Endothelial cell of umbilical vein (primary cell): ENCODE data around the gene GRID1. TPM values are rescaled to one million over a fixed set of nuclear protein-coding genes. Genes with fewer than 3 reads are reported as not detected.

Source experiments
- BruUV-seq: library from RNA; stranded (reverse); fragments of 400-500 nt; replicated peaks from 2 replicates; lab custom pipeline; 2021; lab: Mats Ljungman, UMichigan
- CTCF ChIA-PET: fragments of 300-600, 350-600 bp; sonication (Branson Sonifier 250); formaldehyde crosslinking; loops from one replicate; lab custom pipeline; 2021; ENCODE audit warnings: antibody characterized with exemption, inconsistent platforms; lab: Charles Lee
- POLR2A ChIA-PET: fragments of 300-600, 350-600 bp; sonication (Branson Sonifier 250); formaldehyde crosslinking; loops from one replicate; lab custom pipeline; 2021; ENCODE audit warnings: antibody characterized with exemption, inconsistent platforms; lab: Charles Lee
- DNase-seq: peaks from one replicate; pipeline ENCODE4 v3.0.0-alpha.2; 2011; ENCODE audit warnings: low read depth, low spot score
- FAIRE-seq: peaks from 2 replicates; lab custom pipeline; 2011; peaks lifted over from hg19 to GRCh38; lab: Jason Lieb, UNC
- H2AFZ ChIP-seq: 2 replicates; pipeline ENCODE4 v1.6.0; 2012; ENCODE audit warnings: low read depth, low read length, control low read depth, inconsistent platforms
- H3K27ac ChIP-seq: 2 replicates; pipeline ENCODE4 v1.5.1; 2011; ENCODE audit warnings: low read depth, mild to moderate bottlenecking, control low read depth, low read length, moderate library complexity; ENCODE audit not compliant: insufficient read depth
- H3K27me3 ChIP-seq, 2 experiments: 2 replicates each; pipeline versions ENCODE4 v1.6.0 to v1.6.1; 2011; ENCODE audit warnings: low read length in 2 of 2, mixed read lengths in 1 of 2; ENCODE audit not compliant: control insufficient read depth in 2 of 2, insufficient read depth in 2 of 2
- H3K36me3 ChIP-seq, 2 experiments: 2 replicates in 1 of 2; 3 replicates in 1 of 2; pipeline ENCODE4 v1.5.1; 2011; ENCODE audit warnings: low read length in 2 of 2, mild to moderate bottlenecking in 1 of 2, moderate library complexity in 1 of 2; ENCODE audit not compliant: control insufficient read depth in 2 of 2, insufficient read depth in 2 of 2; ENCODE audit errors: extremely low read depth in 1 of 2
- H3K4me1 ChIP-seq: 3 replicates; pipeline ENCODE4 v1.5.1; 2011; ENCODE audit warnings: mild to moderate bottlenecking, low read length; ENCODE audit not compliant: control insufficient read depth, insufficient read depth; ENCODE audit errors: extremely low read depth
- H3K4me2 ChIP-seq: 2 replicates; pipeline ENCODE4 v1.6.1; 2011; ENCODE audit warnings: low read length, control low read depth, mixed read lengths; ENCODE audit not compliant: insufficient read depth
- H3K4me3 ChIP-seq, 3 experiments: fragments of 200-600 bp in 1 of 3; sonication (generic), shearing (Covaris generic) in 1 of 3; replicated peaks in 1 of 3; 2 replicates each; pipeline ENCODE4 v1.5.1; 2011 to 2016; ENCODE audit warnings: control low read depth in 3 of 3, low read length in 3 of 3, mild to moderate bottlenecking in 2 of 3, inconsistent platforms in 1 of 3, low read depth in 1 of 3, moderate library complexity in 1 of 3; ENCODE audit not compliant: insufficient read depth in 1 of 3
- H3K79me2 ChIP-seq: 2 replicates; pipeline ENCODE4 v1.6.0; 2012; ENCODE audit warnings: low read length, inconsistent platforms; ENCODE audit not compliant: control insufficient read depth, insufficient read depth
- H3K9ac ChIP-seq: replicated peaks from 2 replicates; pipeline ENCODE3; 2011; ENCODE audit warnings: low read length, control low read depth; ENCODE audit not compliant: insufficient read depth; ENCODE audit errors: extremely low read depth
- H3K9me1 ChIP-seq: replicated peaks from 3 replicates; pipeline ENCODE4 v1.6.0; 2011; ENCODE audit warnings: mild to moderate bottlenecking, low read length; ENCODE audit not compliant: control insufficient read depth, insufficient read depth; ENCODE audit errors: extremely low read depth
- H3K9me3 ChIP-seq: replicated peaks from 2 replicates; pipeline ENCODE4 v1.5.1; 2012; ENCODE audit warnings: low read length, inconsistent platforms; ENCODE audit not compliant: control insufficient read depth, insufficient read depth
- H4K20me1 ChIP-seq: replicated peaks from 2 replicates; pipeline ENCODE3; 2011; ENCODE audit warnings: mild to moderate bottlenecking, low read length; ENCODE audit not compliant: control insufficient read depth, insufficient read depth; ENCODE audit errors: extremely low read depth
- EZH2 ChIP-seq: IDR thresholded peaks from 2 replicates; pipeline ENCODE4 v1.6.1; 2012; ENCODE audit warnings: borderline replicate concordance, low read depth, mild to moderate bottlenecking, moderate library complexity, low read length, inconsistent platforms; ENCODE audit not compliant: severe bottlenecking
- FOS ChIP-seq: IDR thresholded peaks from 2 replicates; pipeline ENCODE4 v1.6.1; 2011; ENCODE audit warnings: mild to moderate bottlenecking, low read length, moderate library complexity, borderline replicate concordance; ENCODE audit not compliant: insufficient read depth
- GATA2 ChIP-seq: IDR thresholded peaks from 2 replicates; pipeline ENCODE4 v1.7.0; 2011; ENCODE audit warnings: low read depth, mild to moderate bottlenecking, moderate library complexity, mixed read lengths, low read length; ENCODE audit not compliant: insufficient read length, insufficient read depth
- JUN ChIP-seq: IDR thresholded peaks from 2 replicates; pipeline ENCODE4 v1.6.1; 2011; ENCODE audit warnings: borderline replicate concordance, low read depth; ENCODE audit not compliant: insufficient read length, insufficient read depth
- MYC ChIP-seq: IDR thresholded peaks from one replicate; pipeline ENCODE4 v1.6.1; 2011; ENCODE audit warnings: mild to moderate bottlenecking, low read depth, low read length
- POLR2A ChIP-seq: IDR thresholded peaks from 2 replicates; pipeline ENCODE4 v1.6.1; 2012; ENCODE audit warnings: low read depth, mild to moderate bottlenecking, control low read depth, low read length
- POLR2AphosphoS5 ChIP-seq: IDR thresholded peaks from 2 replicates; pipeline ENCODE4 v1.6.1; 2012; ENCODE audit warnings: low read depth, mild to moderate bottlenecking, control low read depth, low read length, moderate library complexity; ENCODE audit not compliant: insufficient read depth
- dilution Hi-C: fragments of 300-500 bp; cut with MboI; formaldehyde crosslinking; loops from one replicate; pipeline ENCODE4 v1.15.0; 2019; ENCODE audit warnings: low sequenced_read_pairs; ENCODE audit not compliant: extremely low pct_ligation_motif_present
- intact Hi-C: fragments of 100-400 bp; cut with micrococcal nuclease; formaldehyde crosslinking; loops from one replicate; pipeline ENCODE4 v1.10.0; 2022
- polyA plus RNA-seq, 4 experiments: library from polyadenylated mRNA; depleted of rRNA in 3 of 4; stranded (reverse) in 3 of 4; unstranded in 1 of 4; fragments of >200 nt; gene quantifications; 2 replicates each; pipeline versions ENCODE4 v1.2.1 to v1.2.3, GENCODE V29; 2011 to 2012; ENCODE audit warnings: missing spikeins in 1 of 4
- total RNA-seq: library from RNA; stranded (reverse); gene quantifications from 2 replicates; pipeline ENCODE4 v1.2.3, GENCODE V29; 2021
- TF ChIP-seq, protein P1 (sequence below): IDR thresholded peaks from 2 replicates; pipeline ENCODE4 v1.6.1; 2011; ENCODE audit not compliant: insufficient read depth, insufficient read length
- TF ChIP-seq, protein P2 (sequence below), 2 donors: IDR thresholded peaks; 1 replicate in 1 of 2; 2 replicates in 1 of 2; pipeline ENCODE4 v1.5.1; 2011; ENCODE audit warnings: low read length in 2 of 2, mild to moderate bottlenecking in 2 of 2, moderate library complexity in 2 of 2, control low read depth in 1 of 2, inconsistent platforms in 1 of 2, low read depth in 1 of 2; ENCODE audit not compliant: insufficient read depth in 1 of 2; ENCODE audit errors: extremely low read depth in 1 of 2

GRID1 gene
- total and polyA plus RNA-seq, 2 donors (not counting 3 experiments of a cell fraction or from before 2014, with no cell fraction given): not detected

DNA sequence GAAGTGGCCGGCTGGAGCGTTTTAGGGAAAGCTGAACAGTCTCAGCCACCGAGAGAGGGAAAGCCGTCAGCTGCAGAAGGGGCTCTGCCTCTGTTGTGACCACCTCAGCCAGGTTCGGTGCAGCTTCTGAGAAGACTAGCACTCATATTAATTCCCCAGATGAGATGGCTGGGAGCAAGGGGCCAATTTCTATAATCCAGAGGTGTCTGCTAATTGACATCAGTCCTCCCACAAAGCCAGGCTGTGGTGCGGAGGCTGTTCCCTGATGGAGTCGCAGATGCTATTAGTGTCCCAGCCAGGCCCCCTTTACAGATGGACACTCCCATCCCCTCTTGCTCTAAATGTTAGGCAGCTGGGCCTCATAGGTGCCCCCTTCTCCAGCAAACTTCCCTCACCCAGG is 133.5 kb downstream of the GRID1 start:
- H3K4me2 ChIP-seq: no peak overlapping the region
- ChIA-PET POLR2A (no interaction called here), CTCF (no interaction called here)
- no peaks in the 10 kb centered on the region for H3K9me3 ChIP-seq
- no peak overlapping the region for H2AFZ ChIP-seq
- intact Hi-C loops (no loop called here), dilution Hi-C loops (no loop called here)
- TF ChIP-seq, protein P1, sequence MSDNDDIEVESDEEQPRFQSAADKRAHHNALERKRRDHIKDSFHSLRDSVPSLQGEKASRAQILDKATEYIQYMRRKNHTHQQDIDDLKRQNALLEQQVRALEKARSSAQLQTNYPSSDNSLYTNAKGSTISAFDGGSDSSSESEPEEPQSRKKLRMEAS: no peak
- TF ChIP-seq MYC: no peak
- TF ChIP-seq EZH2: no peak
- no peak for TF ChIP-seq JUN
- no peak for TF ChIP-seq FOS
- TF ChIP-seq, protein P2, sequence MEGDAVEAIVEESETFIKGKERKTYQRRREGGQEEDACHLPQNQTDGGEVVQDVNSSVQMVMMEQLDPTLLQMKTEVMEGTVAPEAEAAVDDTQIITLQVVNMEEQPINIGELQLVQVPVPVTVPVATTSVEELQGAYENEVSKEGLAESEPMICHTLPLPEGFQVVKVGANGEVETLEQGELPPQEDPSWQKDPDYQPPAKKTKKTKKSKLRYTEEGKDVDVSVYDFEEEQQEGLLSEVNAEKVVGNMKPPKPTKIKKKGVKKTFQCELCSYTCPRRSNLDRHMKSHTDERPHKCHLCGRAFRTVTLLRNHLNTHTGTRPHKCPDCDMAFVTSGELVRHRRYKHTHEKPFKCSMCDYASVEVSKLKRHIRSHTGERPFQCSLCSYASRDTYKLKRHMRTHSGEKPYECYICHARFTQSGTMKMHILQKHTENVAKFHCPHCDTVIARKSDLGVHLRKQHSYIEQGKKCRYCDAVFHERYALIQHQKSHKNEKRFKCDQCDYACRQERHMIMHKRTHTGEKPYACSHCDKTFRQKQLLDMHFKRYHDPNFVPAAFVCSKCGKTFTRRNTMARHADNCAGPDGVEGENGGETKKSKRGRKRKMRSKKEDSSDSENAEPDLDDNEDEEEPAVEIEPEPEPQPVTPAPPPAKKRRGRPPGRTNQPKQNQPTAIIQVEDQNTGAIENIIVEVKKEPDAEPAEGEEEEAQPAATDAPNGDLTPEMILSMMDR (IDR thresholded peaks at IDR 0.05; ENCODE audit: extremely low read depth in 1 of 2, insufficient read depth in 1 of 2, low read depth in 1 of 2, low read length in 2 of 2): no peak
- TF ChIP-seq POLR2AphosphoS5: no peak
- no peak for TF ChIP-seq POLR2A
- TF ChIP-seq GATA2: no peak
- no peak overlapping the region for H3K4me3 ChIP-seq
- FAIRE-seq (no peak), DNase-seq (no peak)
- H3K36me3 ChIP-seq: no peaks in the 10 kb centered on the region
- no peak overlapping the region for H3K27ac ChIP-seq
- no peaks in the 10 kb centered on the region for H4K20me1 ChIP-seq
- H3K4me1 ChIP-seq: no peaks in the 10 kb centered on the region
- H3K27me3 ChIP-seq: no peaks in the 10 kb centered on the region
- H3K79me2 ChIP-seq: no peaks in the 10 kb centered on the region
- no peaks in the 10 kb centered on the region for H3K9me1 ChIP-seq
- H3K9ac ChIP-seq: no peak overlapping the region
- no TSS peak for BruUV-seq
